HepG2 (cell line): ENCODE data around the gene RARS2. TPM values are rescaled to one million over a fixed set of nuclear protein-coding genes. Genes with fewer than 3 reads are reported as not detected.

Experiments
- AKAP8 ChIP-seq: sonication (generic); formaldehyde crosslinking; IDR thresholded peaks from 2 replicates; pipeline ENCODE4 v1.5.1; 2020; ENCODE audit warnings: mild to moderate bottlenecking, missing genetic modification reagents
- ATM ChIP-seq: fragments of 450-650 bp; IDR thresholded peaks from 2 replicates; pipeline ENCODE4 v1.7.1; 2017; ENCODE audit warnings: mild to moderate bottlenecking, borderline replicate concordance
- FOSL1 ChIP-seq: sonication (generic); formaldehyde crosslinking; IDR thresholded peaks from 2 replicates; pipeline ENCODE4 v1.9.0; 2021; ENCODE audit warnings: missing genetic modification reagents, borderline replicate concordance
- MAFF ChIP-seq: IDR thresholded peaks from 2 replicates; pipeline ENCODE4 v1.6.1; 2011; ENCODE audit warnings: low read depth, low read length, improper control_type of control experiment
- MEIS1 ChIP-seq: sonication (generic); formaldehyde crosslinking; IDR thresholded peaks from 2 replicates; pipeline ENCODE4 v1.9.0; 2021; ENCODE audit warnings: mild to moderate bottlenecking, missing genetic modification reagents, moderate library complexity, borderline replicate concordance
- MTF1 ChIP-seq: sonication (generic); formaldehyde crosslinking; IDR thresholded peaks from 2 replicates; pipeline ENCODE4 v1.5.0; 2020; ENCODE audit warnings: missing genetic modification reagents
- NFE2 ChIP-seq: sonication (generic); formaldehyde crosslinking; IDR thresholded peaks from 2 replicates; pipeline ENCODE4 v1.4.0; 2020; ENCODE audit warnings: missing genetic modification reagents
- NR2F2 ChIP-seq: IDR thresholded peaks from 2 replicates; pipeline ENCODE4 v1.6.1; 2012; ENCODE audit warnings: low read depth, inconsistent platforms, borderline replicate concordance
- PCBP1 ChIP-seq: fragments of 200-400 bp; formaldehyde crosslinking; IDR thresholded peaks from 2 replicates; pipeline ENCODE4 v1.6.1; 2017; ENCODE audit warnings: mild to moderate bottlenecking, low read depth, low read length, borderline replicate concordance
- PLRG1 ChIP-seq: fragments of 450-650 bp; conservative IDR thresholded peaks from 2 replicates; pipeline ENCODE4 v1.6.1; 2016
- SP140L ChIP-seq: sonication (generic); formaldehyde crosslinking; IDR thresholded peaks from 2 replicates; pipeline ENCODE4 v1.4.0; 2020; ENCODE audit warnings: missing genetic modification reagents, borderline replicate concordance
- SP2 ChIP-seq: sonication (generic); formaldehyde crosslinking; IDR thresholded peaks from 2 replicates; pipeline ENCODE4 v1.5.1; 2020; ENCODE audit warnings: mild to moderate bottlenecking, missing genetic modification reagents
- STAT5B ChIP-seq: sonication (generic); formaldehyde crosslinking; IDR thresholded peaks from 2 replicates; pipeline ENCODE4 v1.4.0; 2020; ENCODE audit warnings: missing genetic modification reagents
- ZNF24 ChIP-seq: fragments of 450-650 bp; IDR thresholded peaks from 2 replicates; pipeline ENCODE4 v1.6.1; 2017; ENCODE audit warnings: antibody characterized with exemption, mild to moderate bottlenecking
- ZNF317 ChIP-seq: sonication (generic); formaldehyde crosslinking; IDR thresholded peaks from 2 replicates; pipeline ENCODE4 v1.5.0; 2020; ENCODE audit warnings: mild to moderate bottlenecking, missing genetic modification reagents
- ZNF431 ChIP-seq: sonication (generic); formaldehyde crosslinking; IDR thresholded peaks from 2 replicates; pipeline ENCODE4 v1.9.0; 2022; ENCODE audit warnings: missing genetic modification reagents, low read depth, mild to moderate bottlenecking, borderline replicate concordance
- ZNF572 ChIP-seq: sonication (generic); formaldehyde crosslinking; IDR thresholded peaks from 2 replicates; pipeline ENCODE4 v1.5.1; 2020; ENCODE audit warnings: mild to moderate bottlenecking, missing genetic modification reagents
- polyA plus RNA-seq, 8 experiments: library from polyadenylated mRNA; depleted of rRNA in 3 of 8; stranded (reverse) in 7 of 8; unstranded in 1 of 8; fragments of >200 nt; fragmentation: Illumina TruSeq in 4 of 8; extraction: Trizol in 4 of 8; gene quantifications; 2 replicates each; pipeline versions ENCODE4 v1.2.1 to v1.2.3, GENCODE V29; 2011 to 2016; ENCODE audit warnings: low read depth in 4 of 8, missing spikeins in 1 of 8, mixed read lengths in 1 of 8; ENCODE audit not compliant: insufficient read depth in 1 of 8
- total RNA-seq, 5 experiments: library from RNA; depleted of rRNA; stranded (reverse); fragments of >200 nt; fragmentation: Illumina TruSeq; extraction: Trizol; gene quantifications; 2 replicates each; pipeline ENCODE4 v1.2.3, GENCODE V29; 2016; ENCODE audit warnings: low read depth in 1 of 5
- TF ChIP-seq, protein P1 (sequence below), 2 experiments: IDR thresholded peaks; 2 replicates each; pipeline ENCODE4 v1.6.1; 2011 to 2012; ENCODE audit warnings: low read length in 2 of 2, borderline replicate concordance in 1 of 2, low read depth in 1 of 2, mild to moderate bottlenecking in 1 of 2, moderate library complexity in 1 of 2
- TF ChIP-seq, protein P2 (sequence below): sonication (generic); formaldehyde crosslinking; IDR thresholded peaks from 2 replicates; pipeline ENCODE4 v1.4.0; 2020; ENCODE audit warnings: mild to moderate bottlenecking, missing genetic modification reagents, borderline replicate concordance

RARS2 gene
- total and polyA plus RNA-seq, 2 of the 13 experiments (the other 11 are each of a cell fraction or from before 2014, with no cell fraction given), result 23.4 to 80.1 TPM

DNA sequence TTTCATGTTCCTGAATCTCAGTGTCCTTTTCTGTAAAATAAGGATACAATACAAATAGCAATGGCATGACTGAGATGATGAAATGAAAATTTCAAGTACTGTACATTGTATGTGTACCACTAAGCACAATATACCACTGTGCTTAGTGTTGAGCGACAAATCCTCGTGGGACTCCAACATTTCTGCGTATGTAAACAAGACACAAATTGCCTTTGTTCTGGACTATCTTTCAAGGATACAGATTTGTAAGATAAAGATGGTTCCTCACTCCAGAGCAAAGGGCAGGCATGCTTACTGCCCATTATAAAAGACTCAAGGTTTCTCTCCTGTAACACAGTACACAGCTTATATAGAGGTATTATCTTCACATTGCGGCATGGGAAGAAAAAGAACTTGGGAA is 6.0 kb downstream of the RARS2 start (continued):
- TF ChIP-seq MAFF (no peak), SP140L (CRISPR knock-in tag) (no peak), ZNF317 (peak; percentile 20; the same call in 1 of the 2 replicates), SP2 (CRISPR knock-in tag) (no peak), NFE2 (no peak), PCBP1 (no peak), NR2F2 (peak; percentile 51), ZNF572 (no peak), ZNF431 (CRISPR knock-in tag) (no peak), AKAP8 (CRISPR knock-in tag) (no peak), ATM (no peak), STAT5B (CRISPR knock-in tag) (no peak), FOSL1 (CRISPR knock-in tag) (no peak), ZNF24 (no peak), MTF1 (no peak), MEIS1 (CRISPR knock-in tag) (no peak), PLRG1 (no peak)
- TF ChIP-seq, protein P1, sequence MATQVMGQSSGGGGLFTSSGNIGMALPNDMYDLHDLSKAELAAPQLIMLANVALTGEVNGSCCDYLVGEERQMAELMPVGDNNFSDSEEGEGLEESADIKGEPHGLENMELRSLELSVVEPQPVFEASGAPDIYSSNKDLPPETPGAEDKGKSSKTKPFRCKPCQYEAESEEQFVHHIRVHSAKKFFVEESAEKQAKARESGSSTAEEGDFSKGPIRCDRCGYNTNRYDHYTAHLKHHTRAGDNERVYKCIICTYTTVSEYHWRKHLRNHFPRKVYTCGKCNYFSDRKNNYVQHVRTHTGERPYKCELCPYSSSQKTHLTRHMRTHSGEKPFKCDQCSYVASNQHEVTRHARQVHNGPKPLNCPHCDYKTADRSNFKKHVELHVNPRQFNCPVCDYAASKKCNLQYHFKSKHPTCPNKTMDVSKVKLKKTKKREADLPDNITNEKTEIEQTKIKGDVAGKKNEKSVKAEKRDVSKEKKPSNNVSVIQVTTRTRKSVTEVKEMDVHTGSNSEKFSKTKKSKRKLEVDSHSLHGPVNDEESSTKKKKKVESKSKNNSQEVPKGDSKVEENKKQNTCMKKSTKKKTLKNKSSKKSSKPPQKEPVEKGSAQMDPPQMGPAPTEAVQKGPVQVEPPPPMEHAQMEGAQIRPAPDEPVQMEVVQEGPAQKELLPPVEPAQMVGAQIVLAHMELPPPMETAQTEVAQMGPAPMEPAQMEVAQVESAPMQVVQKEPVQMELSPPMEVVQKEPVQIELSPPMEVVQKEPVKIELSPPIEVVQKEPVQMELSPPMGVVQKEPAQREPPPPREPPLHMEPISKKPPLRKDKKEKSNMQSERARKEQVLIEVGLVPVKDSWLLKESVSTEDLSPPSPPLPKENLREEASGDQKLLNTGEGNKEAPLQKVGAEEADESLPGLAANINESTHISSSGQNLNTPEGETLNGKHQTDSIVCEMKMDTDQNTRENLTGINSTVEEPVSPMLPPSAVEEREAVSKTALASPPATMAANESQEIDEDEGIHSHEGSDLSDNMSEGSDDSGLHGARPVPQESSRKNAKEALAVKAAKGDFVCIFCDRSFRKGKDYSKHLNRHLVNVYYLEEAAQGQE (IDR thresholded peaks at IDR 0.05; ENCODE audit: borderline replicate concordance in 1 of 2, low read depth in 1 of 2, low read length in 2 of 2), result no peak
- TF ChIP-seq, protein P2, sequence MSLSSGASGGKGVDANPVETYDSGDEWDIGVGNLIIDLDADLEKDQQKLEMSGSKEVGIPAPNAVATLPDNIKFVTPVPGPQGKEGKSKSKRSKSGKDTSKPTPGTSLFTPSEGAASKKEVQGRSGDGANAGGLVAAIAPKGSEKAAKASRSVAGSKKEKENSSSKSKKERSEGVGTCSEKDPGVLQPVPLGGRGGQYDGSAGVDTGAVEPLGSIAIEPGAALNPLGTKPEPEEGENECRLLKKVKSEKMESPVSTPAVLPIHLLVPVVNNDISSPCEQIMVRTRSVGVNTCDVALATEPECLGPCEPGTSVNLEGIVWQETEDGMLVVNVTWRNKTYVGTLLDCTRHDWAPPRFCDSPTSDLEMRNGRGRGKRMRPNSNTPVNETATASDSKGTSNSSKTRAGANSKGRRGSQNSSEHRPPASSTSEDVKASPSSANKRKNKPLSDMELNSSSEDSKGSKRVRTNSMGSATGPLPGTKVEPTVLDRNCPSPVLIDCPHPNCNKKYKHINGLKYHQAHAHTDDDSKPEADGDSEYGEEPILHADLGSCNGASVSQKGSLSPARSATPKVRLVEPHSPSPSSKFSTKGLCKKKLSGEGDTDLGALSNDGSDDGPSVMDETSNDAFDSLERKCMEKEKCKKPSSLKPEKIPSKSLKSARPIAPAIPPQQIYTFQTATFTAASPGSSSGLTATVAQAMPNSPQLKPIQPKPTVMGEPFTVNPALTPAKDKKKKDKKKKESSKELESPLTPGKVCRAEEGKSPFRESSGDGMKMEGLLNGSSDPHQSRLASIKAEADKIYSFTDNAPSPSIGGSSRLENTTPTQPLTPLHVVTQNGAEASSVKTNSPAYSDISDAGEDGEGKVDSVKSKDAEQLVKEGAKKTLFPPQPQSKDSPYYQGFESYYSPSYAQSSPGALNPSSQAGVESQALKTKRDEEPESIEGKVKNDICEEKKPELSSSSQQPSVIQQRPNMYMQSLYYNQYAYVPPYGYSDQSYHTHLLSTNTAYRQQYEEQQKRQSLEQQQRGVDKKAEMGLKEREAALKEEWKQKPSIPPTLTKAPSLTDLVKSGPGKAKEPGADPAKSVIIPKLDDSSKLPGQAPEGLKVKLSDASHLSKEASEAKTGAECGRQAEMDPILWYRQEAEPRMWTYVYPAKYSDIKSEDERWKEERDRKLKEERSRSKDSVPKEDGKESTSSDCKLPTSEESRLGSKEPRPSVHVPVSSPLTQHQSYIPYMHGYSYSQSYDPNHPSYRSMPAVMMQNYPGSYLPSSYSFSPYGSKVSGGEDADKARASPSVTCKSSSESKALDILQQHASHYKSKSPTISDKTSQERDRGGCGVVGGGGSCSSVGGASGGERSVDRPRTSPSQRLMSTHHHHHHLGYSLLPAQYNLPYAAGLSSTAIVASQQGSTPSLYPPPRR (CRISPR knock-in tag), result peak; percentile 57; the same call in 1 of the 2 replicates
